ENCODE data around the gene GABRG3.

GRCh38 chr15:27165590-27165989 lies 194.6 kb downstream of the GABRG3 start:
- TF ChIP-seq, protein P1, sequence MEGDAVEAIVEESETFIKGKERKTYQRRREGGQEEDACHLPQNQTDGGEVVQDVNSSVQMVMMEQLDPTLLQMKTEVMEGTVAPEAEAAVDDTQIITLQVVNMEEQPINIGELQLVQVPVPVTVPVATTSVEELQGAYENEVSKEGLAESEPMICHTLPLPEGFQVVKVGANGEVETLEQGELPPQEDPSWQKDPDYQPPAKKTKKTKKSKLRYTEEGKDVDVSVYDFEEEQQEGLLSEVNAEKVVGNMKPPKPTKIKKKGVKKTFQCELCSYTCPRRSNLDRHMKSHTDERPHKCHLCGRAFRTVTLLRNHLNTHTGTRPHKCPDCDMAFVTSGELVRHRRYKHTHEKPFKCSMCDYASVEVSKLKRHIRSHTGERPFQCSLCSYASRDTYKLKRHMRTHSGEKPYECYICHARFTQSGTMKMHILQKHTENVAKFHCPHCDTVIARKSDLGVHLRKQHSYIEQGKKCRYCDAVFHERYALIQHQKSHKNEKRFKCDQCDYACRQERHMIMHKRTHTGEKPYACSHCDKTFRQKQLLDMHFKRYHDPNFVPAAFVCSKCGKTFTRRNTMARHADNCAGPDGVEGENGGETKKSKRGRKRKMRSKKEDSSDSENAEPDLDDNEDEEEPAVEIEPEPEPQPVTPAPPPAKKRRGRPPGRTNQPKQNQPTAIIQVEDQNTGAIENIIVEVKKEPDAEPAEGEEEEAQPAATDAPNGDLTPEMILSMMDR (IDR thresholded peaks at IDR 0.05; ENCODE audit: poor library complexity): no peak
- TF ChIP-seq EZH2 (IDR thresholded peaks at IDR 0.05; ENCODE audit: borderline replicate concordance) (no peak), EZH2phosphoT487 (IDR thresholded peaks at IDR 0.05; ENCODE audit: low read depth, severe bottlenecking, unreplicated experiment) (no peak)
